GM23248 (cell line): ENCODE measurements around the gene PSMA7. TPM values are rescaled to one million over a fixed set of nuclear protein-coding genes. Genes with fewer than 3 reads are reported as not detected.
A peak's percentile ranks its signal among the peaks of the same experiment; 100 is the strongest.

Experiments
- DNase-seq: peaks from one replicate; pipeline ENCODE4 v3.0.0-alpha.2; 2015
- H2AFZ ChIP-seq: fragments of 200-600 bp; sonication (generic); 2 replicates; pipeline ENCODE4 v1.6.1; 2016; ENCODE audit warnings: antibody characterized with exemption
- H3F3A ChIP-seq: fragments of 200-600 bp; sonication (generic); 2 replicates; pipeline ENCODE4 v1.6.1; 2016; ENCODE audit warnings: mild to moderate bottlenecking, antibody characterized with exemption, mixed run types; ENCODE audit not compliant: insufficient read depth
- H3K27ac ChIP-seq: fragments of 200-600 bp; sonication (generic); 2 replicates; pipeline ENCODE4 v1.5.1; 2016; ENCODE audit warnings: mild to moderate bottlenecking
- H3K27me3 ChIP-seq: fragments of 200-600 bp; sonication (generic); replicated peaks from 2 replicates; pipeline ENCODE4 v1.6.1; 2016; ENCODE audit warnings: mild to moderate bottlenecking; ENCODE audit not compliant: insufficient read depth
- H3K36me3 ChIP-seq: fragments of 200-600 bp; sonication (generic); 2 replicates; pipeline ENCODE4 v1.6.1; 2016; ENCODE audit warnings: low read depth, mild to moderate bottlenecking
- H3K4me1 ChIP-seq: fragments of 200-600 bp; sonication (generic); 2 replicates; pipeline ENCODE4 v1.6.1; 2016; ENCODE audit warnings: mild to moderate bottlenecking; ENCODE audit not compliant: insufficient read depth
- H3K4me2 ChIP-seq: fragments of 200-600 bp; sonication (generic); one replicate; pipeline ENCODE4 v1.6.1; 2016; ENCODE audit warnings: mild to moderate bottlenecking; ENCODE audit not compliant: unreplicated experiment
- H3K4me3 ChIP-seq: fragments of 200-600 bp; sonication (generic); 2 replicates; pipeline ENCODE4 v1.5.1; 2016; ENCODE audit warnings: mild to moderate bottlenecking
- H3K79me2 ChIP-seq: fragments of 200-600 bp; sonication (generic); 2 replicates; pipeline ENCODE4 v1.6.1; 2016; ENCODE audit warnings: mild to moderate bottlenecking; ENCODE audit not compliant: insufficient read depth
- H3K9ac ChIP-seq: fragments of 200-600 bp; sonication (generic); 2 replicates; pipeline ENCODE4 v1.6.1; 2016; ENCODE audit warnings: mild to moderate bottlenecking
- H3K9me2 ChIP-seq: fragments of 200-600 bp; sonication (generic); 2 replicates; pipeline ENCODE4 v1.6.1; 2016; ENCODE audit warnings: mixed run types, mild to moderate bottlenecking, moderate library complexity; ENCODE audit not compliant: insufficient read depth
- H3K9me3 ChIP-seq: fragments of 200-600 bp; sonication (generic); one replicate; pipeline ENCODE4 v1.6.1; 2017; ENCODE audit warnings: low read depth
- H4K20me1 ChIP-seq: fragments of 200-600 bp; sonication (generic); 2 replicates; pipeline ENCODE4 v1.6.0; 2016; ENCODE audit not compliant: insufficient read depth
- EZH2 ChIP-seq: fragments of 200-600 bp; sonication (generic); IDR thresholded peaks from 2 replicates; pipeline ENCODE4 v1.6.1; 2018; ENCODE audit warnings: antibody characterized with exemption, mild to moderate bottlenecking; ENCODE audit not compliant: insufficient read depth, poor library complexity, severe bottlenecking
- EZH2phosphoT487 ChIP-seq: fragments of 200-600 bp; sonication (generic); IDR thresholded peaks from 2 replicates; pipeline ENCODE4 v1.6.1; 2018; ENCODE audit warnings: antibody characterized with exemption, moderate library complexity, mild to moderate bottlenecking, low read depth; ENCODE audit not compliant: insufficient read depth
- WGBS, 2 experiments: methylation state at CpG; one replicate each; pipeline ENCODE4 v1.1.6; 2015 to 2017; ENCODE audit warnings: low lambda C conversion rate in 2 of 2, low coverage in 1 of 2; ENCODE audit errors: missing lambda C conversion rate in 2 of 2; 5-methylcytosine and 5-hydroxymethylcytosine counted together
- in situ Hi-C: fragments of 300-500 bp; cut with MboI; formaldehyde crosslinking; loops from 2 replicates; pipeline ENCODE4 v1.15.0; 2020
- polyA plus RNA-seq: library from polyadenylated mRNA; unstranded; fragments of >200 nt; fragmentation: Nextera tagmentation; extraction: Ambion mirVana; gene quantifications from 2 replicates; pipeline ENCODE4 v1.2.1, GENCODE V29; 2016
- total RNA-seq: library from RNA; depleted of rRNA; stranded (reverse); fragments of >200 nt; shearing (Covaris generic); gene quantifications from 2 replicates; pipeline ENCODE4 v1.2.3, GENCODE V29; 2014

Gene PSMA7
- total and polyA plus RNA-seq, 2 experiments from 2014 or later: 268 to 488 TPM

DNA sequence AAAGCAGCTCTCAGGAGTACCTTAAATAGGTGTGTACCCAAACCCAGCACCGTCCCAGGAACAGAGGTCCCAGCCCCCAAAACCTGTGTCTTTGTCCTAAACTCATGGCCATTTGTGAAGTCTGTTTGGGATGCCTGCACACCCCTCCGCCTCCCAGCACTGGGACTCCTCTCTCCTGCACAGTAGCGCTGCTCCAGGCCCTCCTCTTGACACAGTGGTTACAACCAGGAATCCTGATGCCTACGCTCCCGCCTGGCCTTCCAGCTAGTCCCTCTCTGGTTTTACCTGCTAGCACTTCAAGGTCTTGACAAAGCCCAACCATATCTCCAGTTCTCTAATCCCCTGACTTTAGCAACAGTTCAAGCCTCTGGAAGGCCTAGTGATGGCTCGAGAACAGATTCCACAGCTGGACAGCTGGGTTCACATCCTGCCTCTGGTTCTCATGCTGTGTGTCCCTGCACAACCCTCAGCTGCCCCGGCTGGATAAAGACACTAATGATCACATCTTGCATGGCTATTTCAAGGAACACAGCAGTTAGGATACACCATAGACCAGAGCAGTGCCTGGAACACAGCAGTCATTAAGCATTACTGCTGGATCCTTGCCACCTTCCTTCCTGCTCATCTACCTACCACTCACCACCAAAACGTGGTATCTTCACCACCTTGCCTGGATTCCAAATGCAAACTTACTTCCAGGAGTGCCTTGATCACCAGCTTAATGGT, 5.6 kb downstream of the PSMA7 start:
- Histone ChIP-seq H3K4me3 (no peak overlapping the region), H3K9me3 (no peaks in the 10 kb centered on the region), H3K9ac (no peak overlapping the region), H3K36me3 (peaks cover 57% of the 10 kb centered on the region), H3K27me3 (no peaks in the 10 kb centered on the region), H3K4me1 (peaks cover 15% of the 10 kb centered on the region; the same call in 1 of the 2 replicates), H3F3A (peaks cover 65% of the 10 kb centered on the region), H2AFZ (no peak overlapping the region), H3K79me2 (peaks cover 72% of the 10 kb centered on the region), H4K20me1 (peaks cover 15% of the 10 kb centered on the region), H3K9me2 (no peaks in the 10 kb centered on the region), H3K27ac (no peak overlapping the region), H3K4me2 (no peak overlapping the region)
- no peak for DNase-seq
- TF ChIP-seq EZH2 (no peak), EZH2phosphoT487 (no peak)
- in situ Hi-C loops: loop anchor here (10.0 kb wide), 1 partner anchor 113 kb away; no protein-coding TSS in a partner anchor
- 78 to 80% methylated on average over 8 of the region's 8 CpGs for WGBS, 2 experiments

DNA sequence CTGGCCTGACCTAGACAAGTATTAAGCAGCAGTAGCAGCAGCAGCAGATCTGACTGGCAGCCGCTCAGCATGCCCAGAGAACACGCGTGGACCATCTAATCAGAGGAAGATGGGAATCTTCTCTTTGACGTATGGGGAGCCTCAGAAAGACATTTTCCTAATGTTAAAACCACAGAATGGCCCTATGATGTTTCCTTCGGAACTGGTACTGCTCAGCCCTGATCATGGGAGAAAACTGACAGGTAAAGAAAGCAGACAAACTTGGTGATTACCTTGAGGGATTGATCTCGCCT, 6.2 kb downstream of the PSMA7 start:
- TF ChIP-seq EZH2phosphoT487: no peak
- TF ChIP-seq EZH2: no peak
- H3K9me3 ChIP-seq: no peaks in the 10 kb centered on the region
- peaks cover 62% of the 10 kb centered on the region for H3F3A ChIP-seq
- no peak for DNase-seq
- no peak overlapping the region for H3K4me3 ChIP-seq
- H4K20me1 ChIP-seq: peaks cover 15% of the 10 kb centered on the region
- H3K27ac ChIP-seq: no peak overlapping the region
- peaks cover 68% of the 10 kb centered on the region for H3K79me2 ChIP-seq
- no peaks in the 10 kb centered on the region for H3K27me3 ChIP-seq
- H3K4me2 ChIP-seq: no peak overlapping the region
- H3K9ac ChIP-seq: no peak overlapping the region
- peaks cover 57% of the 10 kb centered on the region for H3K36me3 ChIP-seq
- in situ Hi-C loops: loop anchor here (10.0 kb wide), 1 partner anchor 112 kb away; no protein-coding TSS in a partner anchor
- H3K9me2 ChIP-seq: no peaks in the 10 kb centered on the region
- H2AFZ ChIP-seq: no peak overlapping the region
- WGBS, 2 experiments: 52 to 66% methylated on average over 6 of the region's 6 CpGs
- H3K4me1 ChIP-seq: peaks cover 15% of the 10 kb centered on the region; the same call in 1 of the 2 replicates

DNA sequence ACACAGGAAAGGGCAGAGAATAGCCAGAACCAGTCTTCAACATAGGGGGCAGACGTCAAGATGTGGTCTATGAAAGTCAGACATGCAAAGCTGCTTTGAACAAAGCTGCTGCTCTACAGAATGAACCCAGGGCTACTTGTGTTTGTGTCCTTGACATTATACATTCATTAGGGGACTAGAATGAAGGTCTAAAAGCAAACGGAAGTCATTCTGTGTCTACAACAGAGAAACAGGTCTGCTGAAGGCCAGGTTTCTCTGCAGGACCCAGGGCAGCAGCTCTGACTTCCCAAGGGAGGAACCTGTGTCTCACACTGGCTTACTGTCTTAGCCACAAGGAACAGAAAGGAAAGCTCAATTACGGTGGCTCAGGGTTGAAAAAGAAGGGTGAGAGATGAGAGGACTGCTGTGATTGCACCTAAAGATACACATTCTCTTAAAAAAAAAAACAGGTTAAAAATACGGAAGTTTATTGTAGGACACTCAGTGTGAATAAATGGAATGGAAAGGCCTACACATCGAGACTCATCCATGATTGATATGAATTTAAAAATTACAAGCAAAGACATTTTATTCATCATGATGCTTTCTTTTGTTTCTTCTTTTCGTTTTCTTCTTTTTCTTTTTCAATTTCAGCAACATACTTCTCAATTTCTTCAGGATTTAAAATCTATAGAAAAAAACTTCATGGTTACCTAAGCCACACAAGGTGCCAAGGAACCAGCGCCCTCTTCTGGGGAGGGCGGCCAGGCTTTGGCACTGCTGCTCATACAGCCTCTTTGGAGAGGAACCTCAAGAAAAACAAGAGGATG, 6.7 kb downstream of the PSMA7 start:
- Histone ChIP-seq H3K36me3 (peaks cover 57% of the 10 kb centered on the region), H3K79me2 (peaks cover 68% of the 10 kb centered on the region), H3K27ac (no peak overlapping the region), H2AFZ (no peak overlapping the region), H3K9me3 (no peaks in the 10 kb centered on the region), H3K27me3 (no peaks in the 10 kb centered on the region), H3K4me2 (no peak overlapping the region), H3F3A (peaks cover 57% of the 10 kb centered on the region), H3K4me3 (no peak overlapping the region), H3K9ac (no peak overlapping the region), H3K4me1 (peaks cover 10% of the 10 kb centered on the region; the same call in 1 of the 2 replicates), H3K9me2 (no peaks in the 10 kb centered on the region), H4K20me1 (peaks cover 13% of the 10 kb centered on the region)
- in situ Hi-C loops: loop anchor here (10.0 kb wide), 1 partner anchor 112 kb away; no protein-coding TSS in a partner anchor
- 50 to 54% methylated on average over 8 of the region's 8 CpGs for WGBS, 2 experiments
- TF ChIP-seq EZH2: no peak
- peak; percentile 81 for DNase-seq

DNA sequence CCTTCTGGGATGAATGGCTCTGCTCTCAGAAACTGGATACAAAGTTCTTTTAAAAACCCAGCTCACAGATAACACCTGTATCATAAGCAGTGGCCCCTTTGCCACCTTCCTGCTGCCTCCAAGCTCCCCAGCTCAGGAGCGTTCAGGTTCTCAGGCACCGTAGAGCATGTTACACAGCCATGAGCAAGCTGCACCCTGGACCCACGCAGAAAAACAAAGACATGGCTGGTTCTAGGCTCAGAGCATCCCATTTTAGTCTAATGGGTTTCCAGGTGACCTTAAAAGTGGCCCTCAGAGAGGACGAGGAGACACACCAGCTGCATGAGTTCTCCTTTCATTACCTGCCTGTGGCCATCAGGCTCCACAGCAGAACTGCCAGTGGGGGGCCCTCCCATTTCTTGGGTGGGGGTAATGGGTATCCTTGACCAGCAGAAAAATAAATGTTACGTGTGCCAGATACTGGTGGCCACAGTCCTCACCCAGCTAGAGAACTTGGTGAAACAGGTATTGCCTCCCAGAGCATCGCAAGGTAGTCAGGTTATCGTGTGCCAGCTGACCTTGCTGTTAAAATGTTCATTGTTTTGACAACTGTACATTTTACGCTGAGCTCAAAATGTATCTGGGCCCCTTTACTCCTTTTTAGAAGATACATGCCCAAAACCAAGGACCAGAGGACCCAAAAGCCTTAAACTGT, 7.5 kb downstream of the PSMA7 start:
- Histone ChIP-seq H3K27ac (no peak overlapping the region; the same call in 1 of the 2 replicates), H3F3A (peaks cover 49% of the 10 kb centered on the region), H3K36me3 (peaks cover 57% of the 10 kb centered on the region), H2AFZ (no peak overlapping the region), H3K9me3 (no peaks in the 10 kb centered on the region), H3K9ac (no peak overlapping the region), H3K4me3 (no peak overlapping the region), H3K4me1 (peaks cover 3% of the 10 kb centered on the region; the same call in 1 of the 2 replicates), H4K20me1 (peaks cover 6% of the 10 kb centered on the region; the same call in 1 of the 2 replicates), H3K9me2 (no peaks in the 10 kb centered on the region), H3K79me2 (peaks cover 64% of the 10 kb centered on the region), H3K27me3 (no peaks in the 10 kb centered on the region), H3K4me2 (no peak overlapping the region)
- WGBS, 2 experiments: 93% methylated on average over 8 of the region's 8 CpGs
- TF ChIP-seq EZH2 (no peak), EZH2phosphoT487 (no peak)
- in situ Hi-C loops: loop anchor here (10.0 kb wide), 1 partner anchor 111 kb away; no protein-coding TSS in a partner anchor
- DNase-seq: no peak
